Activated CD4-positive, alpha-beta T cell treated with anti-CD3 and anti-CD28 coated beads for 24 hours (primary cell): Measurements from ENCODE around the gene DPYD.

Source experiments
- DNase-seq, 2 donors: peaks; one replicate each; pipeline ENCODE4 v3.0.0-alpha.2; 2020; ENCODE audit warnings: low read depth in 2 of 2

Gene DPYD

DNA sequence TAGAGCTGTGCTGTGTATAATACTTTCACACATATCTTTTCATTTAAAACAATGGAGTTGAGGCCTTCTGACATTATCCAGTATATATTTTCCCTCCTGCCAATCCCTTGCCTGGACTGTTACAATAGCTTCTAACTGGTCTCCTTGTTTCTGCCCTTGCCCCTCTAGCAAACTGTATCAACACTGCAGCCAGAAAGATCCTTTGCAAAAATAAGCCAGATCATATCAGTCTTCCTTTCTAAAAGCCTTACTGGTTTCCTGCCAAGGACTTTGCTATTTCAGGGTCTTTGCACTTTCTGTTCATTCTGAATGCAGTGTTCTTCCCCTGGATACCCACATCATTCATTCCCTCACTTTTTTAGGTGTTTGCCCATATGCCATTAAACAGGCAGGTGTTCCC, 829.2 kb downstream of the DPYD start:
- DNase-seq: no peak

DNA sequence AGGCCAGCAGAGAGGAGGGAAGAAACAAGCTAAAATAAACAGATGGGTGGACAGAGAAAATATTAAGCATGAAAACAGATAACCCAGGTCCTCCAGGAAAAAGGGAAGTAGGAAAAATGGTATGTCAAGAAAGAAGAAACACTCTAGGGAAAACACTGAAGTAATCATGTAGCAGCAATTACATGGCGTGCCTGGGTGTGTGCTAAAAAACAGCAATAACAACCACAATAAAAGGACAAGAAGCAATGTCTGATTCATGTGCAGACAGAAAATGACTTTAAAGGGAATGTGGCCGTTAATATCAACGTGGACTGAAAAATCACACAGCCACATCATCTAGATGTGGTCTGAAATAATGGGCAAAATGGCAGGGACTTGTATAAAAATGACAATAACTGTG, 829.6 kb downstream of the DPYD start:
- no peak for DNase-seq

DNA sequence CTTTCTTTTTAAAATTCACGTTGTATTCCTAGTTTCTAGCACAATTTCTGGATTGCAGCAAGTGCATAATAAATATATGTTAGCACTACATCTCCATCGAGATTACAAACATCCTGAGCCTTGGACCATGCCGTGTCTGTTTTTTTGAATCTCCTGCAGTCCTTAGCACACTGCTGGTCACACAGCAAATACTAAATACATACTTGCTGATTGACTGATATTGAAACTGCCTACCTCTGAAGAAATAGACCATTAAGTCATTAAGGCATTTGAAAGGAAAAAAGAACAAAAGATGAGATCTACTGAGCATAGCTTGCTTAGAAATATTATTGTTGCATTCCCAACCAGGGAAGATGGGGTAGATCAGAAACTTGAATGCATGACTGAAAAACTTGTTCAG, 830.1 kb downstream of the DPYD start:
- DNase-seq: no peak

DNA sequence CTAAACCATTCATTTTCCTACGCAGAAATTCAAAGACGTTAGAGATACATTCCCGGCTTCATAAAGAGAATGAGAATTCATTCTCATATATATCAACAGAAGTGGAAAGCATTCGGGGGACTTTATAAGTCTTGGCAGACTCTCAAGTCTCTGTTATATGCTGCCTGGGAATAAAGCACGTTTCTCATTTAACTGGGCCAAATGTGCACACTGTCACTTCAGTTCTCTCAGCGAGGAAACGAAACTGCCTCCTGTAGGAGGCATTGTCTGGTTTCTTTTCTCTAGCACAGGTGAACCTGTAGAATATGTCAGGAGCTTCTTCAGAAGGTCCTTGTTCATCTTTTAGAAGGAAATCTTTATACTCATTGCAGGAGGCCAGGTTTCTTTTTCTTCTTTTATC, 831.7 kb downstream of the DPYD start:
- DNase-seq: no peak

DNA sequence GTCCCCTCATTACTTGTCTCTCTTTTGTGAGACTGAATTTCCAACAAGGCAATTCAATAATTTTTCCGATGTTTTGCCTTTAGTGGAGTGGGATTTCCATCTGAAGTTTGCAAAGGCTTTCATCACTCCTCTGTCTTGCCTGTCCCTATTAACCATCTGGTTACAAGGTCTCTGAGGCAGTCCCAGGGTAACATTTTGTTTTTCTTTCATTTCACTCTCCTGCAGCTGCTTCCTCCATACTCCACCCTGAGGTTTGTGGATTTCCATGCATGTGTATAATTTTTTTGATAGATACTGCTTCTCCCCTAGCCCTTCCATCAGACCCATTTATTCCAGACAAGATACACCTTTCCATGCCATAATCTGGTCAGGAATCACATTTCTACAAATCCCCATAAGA, 832.4 kb downstream of the DPYD start:
- no peak for DNase-seq

DNA sequence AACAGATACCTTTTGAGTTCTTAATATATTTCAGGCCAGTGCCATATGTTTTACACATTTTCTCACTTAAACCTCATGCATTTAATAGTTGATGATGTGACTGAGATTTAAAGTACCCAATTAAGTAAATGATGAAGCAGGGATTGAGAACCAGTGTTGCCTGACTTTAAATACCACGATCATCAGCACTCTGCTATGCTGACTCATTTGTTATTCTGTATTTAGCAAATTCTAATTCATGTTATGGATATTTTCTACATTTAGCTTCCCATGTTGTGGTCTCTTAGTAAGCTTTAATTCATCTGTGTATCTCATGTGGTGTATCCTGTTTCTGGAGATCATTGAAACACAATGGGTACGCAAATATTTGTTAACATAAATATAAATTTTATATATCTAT, 836.3 kb downstream of the DPYD start:
- no peak for DNase-seq

DNA sequence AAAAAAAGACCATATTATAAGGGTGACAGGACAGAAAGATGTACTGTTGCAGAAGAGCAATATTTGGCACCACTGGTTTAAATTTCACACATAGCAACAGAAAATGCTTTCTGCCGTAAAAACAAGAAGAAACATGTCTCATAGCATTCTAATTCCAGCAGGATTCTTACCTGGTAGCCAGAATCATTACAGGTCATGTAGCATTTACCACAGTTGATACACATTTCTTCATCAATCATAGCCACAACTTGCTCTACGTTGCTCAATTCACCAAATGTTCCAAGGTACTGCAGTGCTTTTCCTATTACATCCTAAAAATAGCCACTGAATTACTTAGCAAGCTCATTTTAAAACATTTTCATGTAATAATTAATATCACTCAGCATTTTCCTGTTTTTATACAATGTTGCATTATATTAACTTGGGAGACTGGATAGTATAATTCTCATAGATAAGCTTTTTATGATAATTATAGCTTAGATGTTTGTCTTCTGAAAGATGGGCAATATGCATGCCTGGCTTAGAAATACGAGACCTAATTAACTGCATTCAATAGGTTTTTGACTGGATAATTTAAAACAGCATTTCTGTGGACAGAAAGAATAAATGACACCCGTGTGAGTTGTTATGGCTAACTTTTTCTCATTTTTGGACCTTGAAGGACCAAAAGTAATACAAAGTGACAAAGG, 838.5 kb downstream of the DPYD start:
- no peak for DNase-seq

DNA sequence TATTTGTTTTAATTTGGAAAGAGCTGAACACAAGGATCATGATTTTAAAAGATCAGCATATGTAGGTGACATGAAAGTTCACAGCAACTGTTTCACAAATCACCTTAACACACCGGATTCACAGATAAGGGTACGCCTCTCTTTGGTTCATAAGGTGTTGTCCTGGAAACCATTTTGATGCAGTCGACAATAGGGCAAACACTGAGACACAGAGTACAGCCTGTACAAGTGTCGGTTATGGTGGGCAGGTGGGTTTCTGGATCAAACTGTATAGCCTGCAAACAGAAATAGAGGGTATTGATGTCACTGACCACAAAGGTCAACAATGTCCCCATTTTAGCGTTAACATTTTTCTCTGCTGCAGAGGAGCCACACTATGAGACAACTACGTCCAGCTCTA, 842.0 kb downstream of the DPYD start:
- no peak for DNase-seq

DNA sequence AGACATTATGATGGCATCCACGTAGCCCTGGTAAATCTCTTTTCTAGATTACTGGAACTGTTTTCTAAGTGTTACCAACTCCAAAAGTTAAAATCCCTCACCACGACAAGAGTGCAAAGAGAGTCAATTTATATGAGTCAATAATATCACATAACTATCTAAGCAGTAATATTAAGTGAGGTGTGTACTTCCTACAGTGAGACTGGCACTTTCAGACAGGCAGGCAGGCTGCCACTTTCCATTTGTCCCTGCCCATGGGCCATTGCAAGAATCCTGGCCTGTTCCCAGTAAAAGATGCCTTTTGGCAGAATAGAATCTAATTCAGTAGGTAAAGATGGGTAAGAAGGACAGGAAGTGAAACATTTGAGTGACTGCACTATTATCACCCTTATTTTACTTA, 843.6 kb downstream of the DPYD start:
- no peak for DNase-seq

DNA sequence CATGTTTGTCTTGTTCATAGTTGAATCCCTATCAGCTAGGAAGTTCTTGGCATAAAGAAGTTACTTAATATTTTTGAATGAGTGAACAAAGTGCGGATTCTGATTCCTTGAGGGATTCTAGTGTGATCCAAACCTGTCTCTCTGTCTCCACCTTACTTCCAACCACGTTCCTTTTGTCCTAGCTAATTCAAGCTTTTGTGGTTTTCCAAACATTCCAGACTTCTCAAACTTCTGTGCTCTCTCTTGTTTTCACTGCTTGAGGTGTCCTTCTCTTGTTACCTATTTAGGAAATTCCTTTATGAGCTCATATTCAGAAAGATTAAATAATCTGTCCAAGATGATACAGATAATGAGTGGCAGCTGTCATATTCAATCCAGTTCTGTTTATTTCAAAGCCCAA, 846.1 kb downstream of the DPYD start:
- DNase-seq: no peak

DNA sequence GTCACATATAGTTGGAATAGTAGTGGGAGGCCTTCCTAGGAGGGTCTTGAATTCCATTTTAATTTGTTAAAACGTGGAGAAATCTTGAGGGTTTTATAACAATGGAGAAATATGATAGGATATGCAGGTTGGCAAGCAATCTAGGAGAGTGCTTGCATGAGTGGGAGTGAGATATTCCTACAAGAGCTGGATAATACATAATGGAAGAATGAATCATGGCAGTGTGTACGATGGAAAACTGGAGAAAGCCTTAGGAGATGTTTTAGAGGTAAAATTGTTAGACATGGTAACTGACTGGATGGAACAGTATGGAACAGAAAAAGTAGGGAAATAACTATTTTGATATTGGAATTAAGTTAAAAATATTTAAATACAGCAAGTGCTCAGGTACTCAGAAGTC, 846.9 kb downstream of the DPYD start:
- no peak for DNase-seq

DNA sequence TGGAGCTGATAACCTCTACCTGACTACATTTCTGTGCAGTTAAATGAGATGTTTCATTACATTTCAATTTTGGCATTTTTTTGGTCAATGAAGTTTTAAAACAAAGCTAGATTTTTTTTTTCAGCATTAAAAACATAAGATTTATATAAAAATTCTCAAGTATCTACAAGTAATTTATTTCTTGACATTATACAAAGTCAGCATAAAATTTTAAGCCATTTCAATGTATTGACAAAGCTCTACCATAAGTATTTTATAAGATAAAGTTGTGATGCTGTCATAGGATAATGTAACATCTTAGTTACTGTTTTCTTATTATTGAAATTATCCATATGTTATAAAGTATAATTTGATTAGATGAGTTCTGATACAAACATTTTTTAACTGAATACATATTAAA, 847.7 kb downstream of the DPYD start:
- no peak for DNase-seq

DNA sequence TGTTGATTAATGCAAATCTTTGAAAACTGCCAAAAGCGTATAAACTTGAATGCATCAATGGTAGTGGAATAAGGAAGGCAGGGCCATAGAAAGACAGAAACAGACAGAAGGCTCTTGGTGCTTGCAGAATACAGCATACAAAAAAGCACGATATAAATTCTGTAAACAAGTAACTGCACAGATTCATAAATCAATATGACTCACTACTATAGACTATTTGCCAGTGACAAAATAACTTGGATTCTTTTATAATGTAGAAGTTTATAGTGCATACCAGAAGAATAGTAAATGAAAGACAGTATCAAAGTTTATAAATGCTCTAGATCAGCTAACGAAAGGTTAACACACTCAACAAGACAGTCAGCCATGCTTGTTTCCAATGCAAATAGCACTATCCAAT, 849.7 kb downstream of the DPYD start:
- no peak for DNase-seq

DNA sequence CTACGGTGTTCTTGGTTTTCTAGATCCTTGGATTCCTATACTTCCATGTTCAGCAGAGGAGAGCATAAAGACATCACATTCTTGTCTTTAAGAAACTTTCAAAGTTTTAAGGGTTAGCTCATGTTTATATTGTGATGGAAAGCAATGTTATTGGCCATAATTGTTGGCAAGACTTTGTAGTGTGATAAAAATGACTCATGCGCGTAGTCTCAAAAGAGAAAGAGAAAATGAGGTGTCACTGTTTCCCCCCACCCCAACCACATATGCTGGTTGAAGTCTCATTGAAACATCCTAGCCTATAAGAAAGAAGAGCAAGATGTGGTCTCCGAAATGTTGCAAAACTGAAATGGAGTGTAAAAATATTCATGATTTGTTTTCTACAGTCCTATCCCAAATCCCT, 850.5 kb downstream of the DPYD start:
- DNase-seq: no peak

DNA sequence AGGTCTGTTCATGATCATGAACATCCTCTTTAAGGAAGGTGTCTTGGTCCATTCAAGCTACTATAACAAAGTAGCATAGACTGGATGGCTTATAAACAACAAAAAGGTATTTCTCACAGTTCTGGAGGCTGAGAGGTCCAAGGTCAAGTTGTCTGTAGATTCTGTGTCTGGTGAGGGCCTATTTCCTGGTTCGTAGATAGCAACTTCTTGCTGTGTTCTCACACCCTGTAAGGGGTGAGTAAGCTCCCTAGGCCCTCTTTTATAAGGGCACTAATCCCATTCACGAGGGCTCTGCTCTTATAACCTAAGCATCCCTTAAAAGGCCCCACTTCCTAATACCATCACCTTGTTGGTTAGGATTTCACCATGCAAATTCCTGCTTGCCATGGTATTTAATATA, 851.5 kb downstream of the DPYD start:
- DNase-seq: no peak

DNA sequence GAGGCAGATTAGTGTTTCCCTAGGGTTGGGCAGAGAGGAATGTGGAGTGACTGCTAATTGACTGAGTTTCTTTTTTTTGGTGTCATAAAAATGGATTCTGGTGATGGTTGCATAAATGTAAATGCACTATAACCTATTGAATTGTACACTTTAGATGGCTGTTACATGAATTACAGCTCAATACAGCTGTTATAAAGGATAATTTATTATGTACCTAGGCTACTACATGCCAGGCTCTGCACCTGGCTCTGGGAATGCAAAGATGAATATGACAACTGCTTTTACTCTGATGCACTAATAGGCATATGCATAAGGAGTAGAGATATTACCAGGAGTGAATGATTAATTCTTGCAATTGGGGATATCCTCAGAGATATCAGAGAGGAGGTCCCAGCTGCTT, 854.0 kb downstream of the DPYD start:
- DNase-seq: no peak

DNA sequence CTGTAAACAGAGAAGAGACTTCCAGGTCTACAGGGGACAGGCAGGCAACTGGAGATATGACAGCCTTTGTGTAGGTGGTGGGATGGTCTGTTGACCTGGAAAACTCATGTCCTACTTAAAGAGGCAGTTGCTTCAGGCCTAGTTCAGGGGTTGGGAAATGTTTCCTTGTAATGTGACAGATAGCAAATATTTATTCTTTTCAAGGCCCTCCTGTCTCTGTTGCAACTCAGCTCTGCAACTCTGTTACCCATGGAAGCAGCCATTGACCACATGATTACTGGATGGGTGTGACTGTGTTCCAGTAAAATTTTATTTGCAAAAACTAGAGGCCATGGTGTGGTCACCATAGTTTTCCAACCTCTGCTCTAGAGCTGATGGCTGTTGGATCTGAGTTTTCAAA, 857.3 kb downstream of the DPYD start:
- DNase-seq: no peak

DNA sequence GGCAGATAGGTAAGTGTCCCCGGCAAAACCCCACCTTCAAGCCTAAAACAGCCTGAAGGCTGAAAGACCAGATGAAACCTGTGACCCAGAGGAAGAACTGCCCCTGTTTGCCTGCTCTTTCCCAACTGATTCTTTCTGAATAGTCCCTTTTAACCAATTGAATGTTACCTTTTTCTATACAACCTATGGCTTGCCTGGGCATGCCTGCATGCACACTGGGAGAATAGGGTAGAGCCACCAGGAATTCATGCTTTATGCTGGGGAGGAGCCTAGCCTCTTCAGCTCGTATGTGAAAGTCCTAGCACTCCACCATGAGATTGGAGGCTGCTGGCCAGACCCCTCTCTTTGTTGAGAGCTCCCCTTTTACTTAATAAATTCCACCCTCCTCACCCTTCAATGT, 859.2 kb downstream of the DPYD start:
- DNase-seq: no peak

DNA sequence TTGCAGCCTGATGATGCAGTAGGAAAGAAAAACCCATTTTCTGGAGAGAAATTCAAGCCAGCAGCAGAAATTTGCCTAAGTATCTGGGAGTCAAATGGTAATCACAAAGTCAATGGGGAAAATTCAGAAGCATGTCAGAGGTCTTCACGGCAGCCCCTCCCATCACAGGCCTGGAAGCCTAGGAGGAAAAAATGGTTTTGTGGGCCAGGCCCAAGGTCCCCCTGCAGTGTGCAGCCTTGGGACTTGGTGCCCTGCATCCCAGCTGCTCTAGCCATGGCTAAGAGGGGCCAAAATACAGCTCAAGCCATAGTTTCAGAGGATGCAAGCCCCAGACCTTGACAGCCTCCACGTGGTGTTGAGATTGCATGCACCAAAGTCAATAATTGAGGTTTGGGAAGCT, 864.4 kb downstream of the DPYD start:
- no peak for DNase-seq

DNA sequence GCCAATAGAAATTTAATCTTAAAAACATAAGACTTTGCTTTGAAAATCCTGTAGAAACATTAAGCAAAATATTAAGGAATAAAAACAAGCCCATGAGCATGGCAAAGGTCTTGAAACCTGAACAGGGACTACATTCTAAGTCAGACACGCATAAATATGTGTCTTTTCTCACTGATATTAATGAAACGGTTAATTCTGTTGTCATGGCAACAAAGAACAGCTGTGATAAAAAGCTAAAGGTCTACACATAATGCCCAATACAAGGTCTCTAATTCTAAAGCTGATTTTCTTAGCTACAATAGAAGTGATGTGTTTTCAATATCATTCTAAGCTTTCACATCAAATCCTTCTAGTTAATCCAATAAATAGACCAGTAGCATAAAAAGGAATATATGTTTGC, 867.6 kb downstream of the DPYD start:
- no peak for DNase-seq

DNA sequence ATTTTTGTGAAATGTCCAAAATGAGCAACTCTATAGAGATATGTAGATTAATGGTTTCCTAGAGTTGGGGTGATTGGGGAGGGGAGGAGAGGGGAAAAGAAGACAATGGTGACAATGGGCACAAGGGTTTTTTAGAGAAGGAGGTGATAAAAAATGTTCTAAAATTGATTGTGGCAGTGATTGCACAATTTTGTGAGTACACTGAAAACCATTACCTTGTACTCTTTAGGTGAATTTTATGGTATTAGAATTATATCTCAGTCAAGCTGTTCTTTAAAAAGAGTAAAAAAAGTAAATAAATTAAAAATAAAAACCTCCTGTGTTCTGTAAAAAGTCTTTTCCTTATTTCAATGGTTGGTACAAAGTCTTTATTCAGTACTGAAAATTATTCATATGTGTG, 869.0 kb downstream of the DPYD start:
- DNase-seq: no peak

DNA sequence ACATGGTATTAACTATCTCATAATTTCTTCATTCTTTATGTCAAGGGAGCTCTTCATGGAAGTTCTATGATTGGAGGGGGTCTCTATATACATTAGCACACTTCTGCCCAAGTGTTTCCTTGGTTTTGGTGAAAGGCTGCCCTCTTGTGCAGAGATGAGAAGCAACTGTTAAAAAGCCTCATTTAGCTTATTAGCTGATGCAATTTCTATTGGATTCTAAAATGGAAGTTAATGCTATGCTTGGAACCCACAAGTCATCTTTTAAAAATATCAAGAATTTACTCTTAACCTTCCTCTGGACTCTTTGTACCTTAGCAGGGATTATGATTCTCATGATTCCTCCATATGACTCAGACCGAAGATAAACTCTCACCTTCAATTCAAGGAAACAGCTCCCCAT, 870.3 kb downstream of the DPYD start:
- no peak for DNase-seq

DNA sequence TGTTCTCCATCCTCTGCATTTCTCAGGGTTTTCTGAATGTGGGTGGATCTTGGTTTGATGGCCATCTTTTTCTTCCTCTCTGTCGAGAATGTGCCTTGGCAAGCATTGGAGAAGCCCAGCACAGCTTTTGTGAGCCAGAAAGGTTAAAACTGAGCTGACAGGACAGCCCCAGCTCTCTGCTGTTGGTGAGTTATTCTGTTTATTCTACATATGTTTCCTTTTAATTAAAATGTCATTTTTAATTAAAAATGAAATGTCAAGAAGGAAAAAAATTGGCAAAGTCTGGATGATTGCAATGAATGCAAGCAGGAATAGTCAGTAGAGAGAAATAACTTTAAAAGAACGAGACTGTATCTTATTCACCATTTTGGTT, 873.4 kb downstream of the DPYD start:
- DNase-seq: no peak

DNA sequence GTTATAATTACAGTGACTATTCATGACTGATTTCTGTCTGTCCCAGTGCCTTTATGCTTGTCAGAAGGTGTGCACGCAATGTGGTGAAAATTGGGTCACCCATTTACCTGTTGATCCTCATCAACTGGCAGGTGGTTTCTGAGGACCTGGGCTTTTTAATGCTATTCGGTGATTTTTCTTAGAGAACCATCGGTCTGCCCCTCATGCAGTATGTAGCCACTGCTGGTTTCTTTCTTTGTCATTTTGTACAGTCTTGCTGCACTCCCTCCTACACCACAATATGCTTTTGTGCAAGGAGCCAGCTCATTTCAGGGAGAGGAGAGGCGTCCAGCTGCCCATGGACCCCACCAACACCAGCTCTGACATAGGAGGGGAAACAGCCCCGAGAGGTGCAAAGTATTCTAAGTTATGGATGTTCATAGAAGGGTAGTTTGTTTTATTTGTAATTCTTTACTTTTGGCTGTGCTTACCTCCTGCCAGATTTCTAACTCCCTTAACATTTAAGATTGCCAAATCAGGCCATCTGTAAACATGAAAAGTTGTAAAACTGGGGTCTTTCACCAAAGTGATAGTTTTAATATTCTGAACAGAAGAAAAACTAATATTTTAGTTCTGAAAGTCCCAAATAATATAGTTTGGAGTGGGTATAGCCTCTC, 873.9 kb downstream of the DPYD start:
- no peak for DNase-seq
